Natural killer cell (primary cell): ENCODE data around the gene RTCB. TPM values are rescaled to one million over a fixed set of nuclear protein-coding genes. Genes with fewer than 3 reads are reported as not detected.

Experiments
- ATAC-seq, 3 donors: fragments of 150-1000 bp in 2 of 3; fragments of 200-7000 bp in 1 of 3; cut with Tn5 transposase; 1 replicate in 1 of 3; 2 replicates in 2 of 3; pipeline ENCODE4 v1.10.0; 2021; ENCODE audit warnings: mild to moderate bottlenecking in 2 of 3, moderate library complexity in 2 of 3
- DNase-seq, 2 donors: peaks; one replicate each; pipeline versions ENCODE4 v3.0.0 to v3.0.0-alpha.2; 2013 to 2021; ENCODE audit warnings: mixed read lengths in 1 of 2
- H3K27ac ChIP-seq: one replicate; pipeline ENCODE4 v1.5.1; 2013; ENCODE audit warnings: mild to moderate bottlenecking, low read length
- H3K27me3 ChIP-seq: one replicate; pipeline ENCODE4 v1.6.1; 2013; ENCODE audit warnings: low read length; ENCODE audit not compliant: control insufficient read depth, insufficient read depth
- H3K36me3 ChIP-seq: one replicate; pipeline ENCODE4 v1.6.1; 2013; ENCODE audit warnings: low read length; ENCODE audit not compliant: control insufficient read depth, insufficient read depth
- H3K4me1 ChIP-seq: one replicate; pipeline ENCODE4 v1.6.1; 2013; ENCODE audit warnings: low read length; ENCODE audit not compliant: control insufficient read depth, insufficient read depth
- H3K4me3 ChIP-seq: one replicate; pipeline ENCODE4 v1.5.1; 2013; ENCODE audit warnings: low read length
- H3K9me3 ChIP-seq: one replicate; pipeline ENCODE4 v1.6.1; 2013; ENCODE audit warnings: low read length; ENCODE audit not compliant: control insufficient read depth, insufficient read depth
- H3K27ac Mint-ChIP-seq, 2 donors: one replicate each; pipeline ENCODE4 v1.8.0; 2022; ENCODE audit warnings: mild to moderate bottlenecking in 2 of 2, mixed read lengths in 2 of 2, moderate library complexity in 1 of 2
- H3K27me3 Mint-ChIP-seq, 2 donors: one replicate each; pipeline ENCODE4 v1.8.0; 2022; ENCODE audit warnings: low read depth in 2 of 2, mixed read lengths in 2 of 2
- H3K36me3 Mint-ChIP-seq: one replicate; pipeline ENCODE4 v1.8.0; 2022; ENCODE audit warnings: mixed read lengths
- H3K4me1 Mint-ChIP-seq, 2 donors: one replicate each; pipeline ENCODE4 v1.8.0; 2022; ENCODE audit warnings: mixed read lengths in 2 of 2
- H3K4me3 Mint-ChIP-seq: one replicate; pipeline ENCODE4 v1.8.0; 2022; ENCODE audit warnings: mild to moderate bottlenecking, moderate library complexity, mixed read lengths
- H3K9me3 Mint-ChIP-seq, 2 donors: one replicate each; pipeline ENCODE4 v1.8.0; 2022; ENCODE audit warnings: mixed read lengths in 2 of 2
- CTCF ChIP-seq: fragments of 200-600 bp; IDR thresholded peaks from one replicate; pipeline ENCODE4 v1.8.0; 2022; ENCODE audit warnings: antibody characterized with exemption
- WGBS: methylation state at CpG from one replicate; pipeline ENCODE4 v1.1.7; 2013; ENCODE audit warnings: missing lambda C conversion rate; ENCODE audit not compliant: insufficient coverage; 5-methylcytosine and 5-hydroxymethylcytosine counted together
- intact Hi-C: fragments of 100-400 bp; cut with micrococcal nuclease; formaldehyde crosslinking; loops from one replicate; pipeline ENCODE4 v1.14.2; 2022
- total RNA-seq, 4 donors: library from RNA; stranded (reverse); fragments of 120-200 nt in 1 of 4; gene quantifications; one replicate each; pipeline versions ENCODE4 v1.2.3 to v1.2.4, GENCODE V29; 2013 to 2022

The RTCB gene
- total RNA-seq, 3 donors from 2014 or later (not counting 1 experiment from before 2014, with no cell fraction given), result 44.3 to 53.2 (median 46.6) TPM

- peaks cover 26 to 39% of the 10 kb centered on the region in 2 donors for H3K27me3 Mint-ChIP-seq
Observed at GRCh38 chr22:32339190-32340012, 72.6 kb downstream of the RTCB start.

GRCh38 chr22:32338757-32339156 lies 73.3 kb downstream of the RTCB start:
- Mint-ChIP-seq H3K4me1 (peaks cover 0 to 9% of the 10 kb centered on the region in 2 donors), H3K4me3 (no peak overlapping the region), H3K36me3 (no peaks in the 10 kb centered on the region), H3K27me3 (peaks cover 26 to 32% of the 10 kb centered on the region in 2 donors), H3K27ac (no peak overlapping the region), H3K9me3 (no peaks in the 10 kb centered on the region)
- Histone ChIP-seq H3K27me3 (no peaks in the 10 kb centered on the region), H3K36me3 (no peaks in the 10 kb centered on the region), H3K9me3 (no peaks in the 10 kb centered on the region), H3K4me3 (no peak overlapping the region), H3K4me1 (peaks cover 5% of the 10 kb centered on the region), H3K27ac (no peak overlapping the region)
- TF ChIP-seq CTCF, result no peak
- intact Hi-C loops, result no loop called here
- ATAC-seq (no peak), DNase-seq (no peak)
- WGBS, result 91% methylated on average over 10 of the region's 10 CpGs

More at GRCh38 chr22:32339190-32340012, 72.6 kb downstream of the RTCB start:
- Histone ChIP-seq H3K27ac (no peak overlapping the region), H3K27me3 (no peaks in the 10 kb centered on the region), H3K9me3 (no peaks in the 10 kb centered on the region), H3K4me1 (peaks cover 5% of the 10 kb centered on the region), H3K4me3 (no peak overlapping the region), H3K36me3 (no peaks in the 10 kb centered on the region)
- WGBS, result 84% methylated on average over 23 of the region's 23 CpGs
- intact Hi-C loops, result no loop called here
- no peak for DNase-seq
- Mint-ChIP-seq H3K36me3 (no peaks in the 10 kb centered on the region), H3K27ac (no peak overlapping the region), H3K4me3 (no peak overlapping the region), H3K9me3 (no peaks in the 10 kb centered on the region), H3K4me1 (peaks cover 0 to 12% of the 10 kb centered on the region in 2 donors)
- ATAC-seq, result no peak
- no peak for TF ChIP-seq CTCF

Other genes with a start within 250 kb of the RTCB start
- gene RFPL2, start 207.2 kb downstream of the RTCB start, total RNA-seq, result under 1 TPM in 2 of 3 donors, not detected in 1; 0.14 to 0.34 TPM
- not detected for gene SLC5A4, start 156.9 kb downstream of the RTCB start, total RNA-seq
- gene RFPL3, start 54.4 kb downstream of the RTCB start, total RNA-seq, result not detected
- gene BPIFC, start 52.2 kb upstream of the RTCB start, total RNA-seq, result not detected
- gene FBXO7, start 62.6 kb upstream of the RTCB start, total RNA-seq, result 100 to 1,000 TPM; 173 to 208 (median 198) TPM